Mesenchymal stem cell (in vitro differentiated cells and primary cell): Measurements from ENCODE around the gene UNC13A.

Source experiments
- DNase-seq: peaks from one replicate; pipeline ENCODE4 v3.0.0-alpha.2; 2013
- H2AFZ ChIP-seq: one replicate; pipeline ENCODE4 v1.6.1; 2013; ENCODE audit warnings: low read depth, mild to moderate bottlenecking, control low read depth, inconsistent platforms, low read length, moderate library complexity
- H2AK5ac ChIP-seq: 2 replicates; pipeline ENCODE4 v1.6.1; 2013; ENCODE audit warnings: low read length, moderate library complexity, mild to moderate bottlenecking, inconsistent platforms; ENCODE audit not compliant: severe bottlenecking
- H2BK120ac ChIP-seq: one replicate; pipeline ENCODE4 v1.6.1; 2013; ENCODE audit warnings: low read depth, mild to moderate bottlenecking, inconsistent platforms, low read length, moderate library complexity
- H2BK12ac ChIP-seq, 2 experiments: one replicate each; pipeline ENCODE4 v1.6.1; 2013; ENCODE audit warnings: inconsistent platforms in 2 of 2, low read length in 2 of 2, mild to moderate bottlenecking in 2 of 2, moderate library complexity in 2 of 2, control low read depth in 1 of 2
- H2BK15ac ChIP-seq: one replicate; pipeline ENCODE4 v1.6.1; 2013; ENCODE audit warnings: mild to moderate bottlenecking, low read depth, inconsistent platforms; ENCODE audit not compliant: poor library complexity, severe bottlenecking
- H2BK5ac ChIP-seq: 2 replicates; pipeline ENCODE4 v1.6.1; 2013; ENCODE audit warnings: low read depth, mild to moderate bottlenecking, low read length, control low read depth, inconsistent platforms; ENCODE audit not compliant: poor library complexity, severe bottlenecking
- H3K14ac ChIP-seq, 2 experiments: one replicate each; pipeline ENCODE4 v1.6.1; 2013; ENCODE audit warnings: inconsistent platforms in 2 of 2, low read length in 2 of 2, control low read depth in 1 of 2, mild to moderate bottlenecking in 1 of 2, moderate library complexity in 1 of 2
- H3K18ac ChIP-seq, 2 experiments: one replicate each; pipeline ENCODE4 v1.6.1; 2013; ENCODE audit warnings: inconsistent platforms in 2 of 2, low read length in 2 of 2, control low read depth in 1 of 2, low read depth in 1 of 2, mild to moderate bottlenecking in 1 of 2
- H3K23ac ChIP-seq, 2 experiments: one replicate each; pipeline ENCODE4 v1.6.1; 2013; ENCODE audit warnings: inconsistent platforms in 2 of 2, low read length in 2 of 2, mild to moderate bottlenecking in 2 of 2, moderate library complexity in 2 of 2, control low read depth in 1 of 2
- H3K27ac ChIP-seq: 2 replicates; pipeline ENCODE4 v1.5.1; 2013; ENCODE audit warnings: mild to moderate bottlenecking, moderate library complexity, low read length, control low read depth, inconsistent platforms; ENCODE audit not compliant: poor library complexity, severe bottlenecking
- H3K27me3 ChIP-seq, 2 experiments: 2 replicates each; pipeline versions ENCODE4 v1.6.1 to v1.7.0; 2013; ENCODE audit warnings: low read length in 2 of 2, mild to moderate bottlenecking in 2 of 2, moderate library complexity in 2 of 2, control low read depth in 1 of 2, inconsistent platforms in 1 of 2; ENCODE audit not compliant: control insufficient read depth in 1 of 2, insufficient read depth in 1 of 2
- H3K36me3 ChIP-seq, 2 experiments: 2 replicates each; pipeline versions ENCODE4 v1.6.1 to v1.7.0; 2013; ENCODE audit warnings: low read length in 2 of 2, control low read depth in 1 of 2, inconsistent platforms in 1 of 2, low read depth in 1 of 2, mild to moderate bottlenecking in 1 of 2; ENCODE audit not compliant: insufficient read depth in 2 of 2, control insufficient read depth in 1 of 2
- H3K4ac ChIP-seq, 2 experiments: one replicate each; pipeline ENCODE4 v1.6.1; 2013; ENCODE audit warnings: inconsistent platforms in 2 of 2, low read length in 2 of 2, mild to moderate bottlenecking in 2 of 2, moderate library complexity in 2 of 2, control low read depth in 1 of 2, low read depth in 1 of 2
- H3K4me1 ChIP-seq: 2 replicates; pipeline ENCODE4 v1.6.1; 2013; ENCODE audit warnings: low read depth, low read length, control low read depth; ENCODE audit not compliant: control insufficient read depth, insufficient read depth
- H3K4me2 ChIP-seq: 2 replicates; pipeline ENCODE4 v1.6.1; 2013; ENCODE audit warnings: low read length, mild to moderate bottlenecking, inconsistent platforms; ENCODE audit not compliant: poor library complexity, severe bottlenecking
- H3K4me3 ChIP-seq, 2 experiments: 2 replicates each; pipeline versions ENCODE4 v1.5.1 to v1.7.0; 2013; ENCODE audit warnings: low read length in 2 of 2, mild to moderate bottlenecking in 2 of 2, control low read depth in 1 of 2, low read depth in 1 of 2; ENCODE audit not compliant: insufficient read depth in 1 of 2
- H3K79me1 ChIP-seq: replicated peaks from 2 replicates; pipeline ENCODE4 v1.6.1; 2013; ENCODE audit warnings: mild to moderate bottlenecking, control low read depth, low read length, inconsistent platforms; ENCODE audit not compliant: poor library complexity, severe bottlenecking
- H3K9ac ChIP-seq: 2 replicates; pipeline ENCODE4 v1.7.0; 2013; ENCODE audit warnings: mild to moderate bottlenecking, low read length, moderate library complexity
- H3K9me3 ChIP-seq: 2 replicates; pipeline ENCODE4 v1.7.0; 2013; ENCODE audit warnings: mild to moderate bottlenecking, low read length; ENCODE audit not compliant: control insufficient read depth
- H4K8ac ChIP-seq: one replicate; pipeline ENCODE4 v1.6.1; 2013; ENCODE audit warnings: inconsistent platforms, mild to moderate bottlenecking, low read length, moderate library complexity
- H4K91ac ChIP-seq: one replicate; pipeline ENCODE4 v1.6.1; 2013; ENCODE audit warnings: mild to moderate bottlenecking, low read length, inconsistent platforms
- WGBS: methylation state at CpG from one replicate; pipeline ENCODE4 v1.1.7; 2013; ENCODE audit warnings: mixed read lengths; 5-methylcytosine and 5-hydroxymethylcytosine counted together

Gene UNC13A

DNA sequence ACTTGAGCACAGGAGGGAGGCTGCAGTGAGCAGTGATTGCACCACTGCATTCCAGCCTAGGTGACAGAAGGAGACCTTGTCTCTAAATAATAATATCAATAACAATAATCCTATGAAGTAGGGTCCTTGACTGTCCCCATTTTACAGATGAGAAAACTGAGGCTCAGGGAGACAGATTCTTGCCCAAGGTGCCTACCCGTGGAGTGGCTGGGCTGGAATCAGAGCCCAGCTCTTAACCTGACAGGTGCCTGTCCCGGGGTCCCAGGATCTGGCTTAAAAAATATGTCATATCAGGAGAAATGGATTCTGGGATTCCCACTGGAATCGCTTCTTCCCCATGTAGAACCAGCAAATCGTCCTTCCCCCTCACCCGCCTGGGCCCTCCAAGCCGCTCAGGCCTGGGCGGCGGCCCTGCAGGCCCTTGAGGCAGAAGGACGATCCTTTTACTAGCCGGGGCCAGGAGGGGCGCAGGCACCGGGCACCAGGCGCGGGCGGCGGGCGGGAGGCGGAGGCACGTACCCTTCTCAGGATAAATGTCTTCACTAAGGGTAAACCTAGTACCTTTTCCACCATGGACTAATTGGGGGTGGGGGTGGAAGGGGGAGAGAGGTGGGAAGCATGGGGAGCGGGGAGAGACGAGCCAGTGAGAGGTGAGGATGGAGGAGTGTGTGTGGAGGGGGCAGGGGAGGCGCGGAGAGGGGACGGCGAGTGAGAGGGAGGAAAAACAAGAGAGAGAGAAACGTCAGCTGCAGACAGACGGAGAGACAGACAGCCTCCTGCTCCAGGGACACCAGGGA is 72.1 kb downstream of the UNC13A start:
- no peaks in the 10 kb centered on the region for H3K36me3 ChIP-seq
- DNase-seq: no peak
- peaks cover 28 to 57% of the 10 kb centered on the region in 2 experiments for H3K27me3 ChIP-seq
- peaks cover 2% of the 10 kb centered on the region for H3K4me1 ChIP-seq
- 31% methylated on average over 16 of the region's 27 CpGs for WGBS
- no peaks in the 10 kb centered on the region for H3K9me3 ChIP-seq
- H2AFZ ChIP-seq: peak overlapping the region; percentile 46
- no peak overlapping the region for H3K14ac ChIP-seq
- peak overlapping the region; percentile 31 for H4K8ac ChIP-seq
- H2BK15ac ChIP-seq: no peak overlapping the region
- H3K4ac ChIP-seq: no peak overlapping the region
- H2AK5ac ChIP-seq: no peak overlapping the region
- no peaks in the 10 kb centered on the region for H3K79me1 ChIP-seq
- H2BK120ac ChIP-seq: no peak overlapping the region
- H3K23ac ChIP-seq: no peak overlapping the region
- H3K4me2 ChIP-seq: no peak overlapping the region
- no peak overlapping the region for H3K18ac ChIP-seq
- no peak overlapping the region for H3K4me3 ChIP-seq
- H2BK5ac ChIP-seq: no peak overlapping the region
- no peak overlapping the region for H4K91ac ChIP-seq
- peak overlapping the region; percentile 15 for H3K9ac ChIP-seq
- H2BK12ac ChIP-seq: no peak overlapping the region
- no peak overlapping the region for H3K27ac ChIP-seq

DNA sequence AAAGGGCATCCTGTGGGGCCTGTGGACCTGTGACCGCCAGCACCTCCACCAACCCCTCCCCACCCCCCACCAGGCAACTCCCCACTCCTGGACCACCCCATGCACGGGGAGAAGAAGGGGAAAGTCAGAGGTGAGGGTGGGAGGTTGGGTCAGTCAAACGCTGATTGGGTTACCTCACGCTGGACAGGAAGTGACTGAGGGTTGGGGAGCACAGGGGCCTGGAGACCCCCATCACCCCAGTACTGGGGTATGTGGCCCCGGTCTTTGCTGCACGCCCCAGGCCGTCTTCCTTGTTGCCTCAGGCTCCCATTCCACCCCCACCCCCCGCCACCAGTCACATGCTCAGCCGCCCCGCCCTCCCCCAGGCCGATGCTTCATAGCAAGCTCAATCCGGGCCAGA is 73.7 kb downstream of the UNC13A start:
- H3K4ac ChIP-seq: no peak overlapping the region
- no peak overlapping the region for H3K27ac ChIP-seq
- H3K18ac ChIP-seq: no peak overlapping the region
- DNase-seq: no peak
- H3K9ac ChIP-seq: no peak overlapping the region
- WGBS: 84% methylated on average over 6 of the region's 12 CpGs
- no peak overlapping the region for H2BK5ac ChIP-seq
- H2BK120ac ChIP-seq: no peak overlapping the region
- H3K14ac ChIP-seq: no peak overlapping the region
- H3K23ac ChIP-seq: no peak overlapping the region
- H2AK5ac ChIP-seq: no peak overlapping the region
- no peak overlapping the region for H2BK12ac ChIP-seq
- no peak overlapping the region for H2BK15ac ChIP-seq
- no peak overlapping the region for H4K91ac ChIP-seq
- H3K4me2 ChIP-seq: no peak overlapping the region
- H3K36me3 ChIP-seq: no peaks in the 10 kb centered on the region
- H4K8ac ChIP-seq: no peak overlapping the region
- H3K9me3 ChIP-seq: no peaks in the 10 kb centered on the region
- H3K4me3 ChIP-seq: no peak overlapping the region
- no peak overlapping the region for H2AFZ ChIP-seq
- H3K79me1 ChIP-seq: no peaks in the 10 kb centered on the region
- H3K27me3 ChIP-seq: peaks cover 25 to 52% of the 10 kb centered on the region in 2 experiments
- peaks cover 2% of the 10 kb centered on the region for H3K4me1 ChIP-seq

DNA sequence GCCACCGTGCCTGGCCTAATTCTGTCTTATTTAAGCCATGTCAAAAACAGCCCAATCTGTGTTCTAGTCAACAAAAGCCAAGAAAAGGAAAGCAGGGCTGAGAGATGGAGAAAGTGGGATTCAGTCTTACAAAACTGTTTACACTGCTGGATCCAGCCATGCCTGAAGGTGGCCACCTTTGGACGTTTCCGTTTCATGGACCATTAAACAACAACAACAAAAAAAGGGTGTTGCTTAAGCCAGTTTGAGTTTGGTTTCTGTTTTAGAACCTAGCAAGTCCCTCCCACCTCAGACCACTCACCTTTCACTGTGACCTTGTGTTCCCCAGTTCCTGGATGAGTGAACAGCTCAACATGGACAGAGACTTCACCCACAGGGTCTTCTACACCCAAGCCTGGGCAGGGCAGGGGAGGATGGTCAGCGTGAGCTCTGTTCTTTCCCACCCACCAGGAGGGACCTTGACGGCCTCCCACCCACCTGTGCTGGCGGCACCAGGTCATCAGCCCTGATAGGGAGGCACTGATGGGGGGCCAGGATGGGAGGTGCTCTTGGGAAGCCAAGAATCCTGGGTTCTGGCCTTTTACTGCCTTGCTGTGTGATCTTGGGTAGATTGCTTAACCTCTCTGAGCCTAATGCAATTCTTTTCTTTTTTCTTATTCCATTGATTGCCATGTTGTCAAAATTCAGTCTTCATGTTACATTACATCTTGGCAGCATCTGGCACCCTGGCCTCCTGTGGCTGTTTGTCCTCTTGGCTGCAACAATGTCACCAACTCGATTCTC is 76.5 kb downstream of the UNC13A start:
- Histone ChIP-seq H3K4me1 (peaks cover 2% of the 10 kb centered on the region), H3K27ac (no peak overlapping the region)
- 81% methylated on average over 5 of the region's 7 CpGs for WGBS

DNA sequence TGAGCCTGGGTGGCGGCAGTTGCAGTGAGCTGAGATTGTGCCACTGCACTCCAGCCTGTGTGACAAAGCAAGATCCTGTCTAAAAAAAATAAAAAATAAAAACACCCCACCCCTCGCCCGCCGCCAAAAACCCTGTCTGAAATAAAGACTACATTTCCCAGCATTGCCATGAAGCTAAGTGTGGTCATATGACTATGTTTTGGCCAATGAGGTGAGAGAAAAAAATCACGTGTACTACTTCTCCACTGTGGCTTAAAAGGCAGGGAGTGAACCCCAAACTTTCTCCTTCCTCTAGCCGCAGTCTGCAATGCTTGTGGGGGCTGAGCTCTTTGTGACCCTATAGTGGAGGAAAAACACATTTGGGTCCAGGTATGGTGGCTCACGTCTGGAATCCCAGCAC is 77.8 kb downstream of the UNC13A start:
- no peak overlapping the region for H3K27ac ChIP-seq
- no peak overlapping the region for H2BK120ac ChIP-seq
- peaks cover 11% of the 10 kb centered on the region for H3K4me1 ChIP-seq
- H3K27me3 ChIP-seq: peaks cover 0 to 22% of the 10 kb centered on the region in 2 experiments
- H2BK12ac ChIP-seq: no peak overlapping the region
- H3K9ac ChIP-seq: no peak overlapping the region
- no peak overlapping the region for H2AFZ ChIP-seq
- H3K36me3 ChIP-seq: no peaks in the 10 kb centered on the region
- H3K14ac ChIP-seq: no peak overlapping the region
- no peak for DNase-seq
- no peak overlapping the region for H2BK5ac ChIP-seq
- no peak overlapping the region for H3K18ac ChIP-seq
- no peaks in the 10 kb centered on the region for H3K9me3 ChIP-seq
- no peak overlapping the region for H2BK15ac ChIP-seq
- no peak overlapping the region for H3K23ac ChIP-seq
- H4K91ac ChIP-seq: no peak overlapping the region
- no peak overlapping the region for H3K4me3 ChIP-seq
- no peak overlapping the region for H3K4ac ChIP-seq
- H3K4me2 ChIP-seq: no peak overlapping the region
- H3K79me1 ChIP-seq: no peaks in the 10 kb centered on the region
- 88% methylated on average over 4 of the region's 7 CpGs for WGBS
- H2AK5ac ChIP-seq: no peak overlapping the region
- no peak overlapping the region for H4K8ac ChIP-seq

More for the DNA sequence above, 76.5 kb downstream of the UNC13A start:
- no peak overlapping the region for H2BK120ac ChIP-seq
- no peaks in the 10 kb centered on the region for H3K9me3 ChIP-seq
- no peak overlapping the region for H4K8ac ChIP-seq
- H2BK5ac ChIP-seq: no peak overlapping the region
- no peak overlapping the region for H2BK15ac ChIP-seq
- no peak overlapping the region for H4K91ac ChIP-seq
- no peaks in the 10 kb centered on the region for H3K36me3 ChIP-seq
- H3K9ac ChIP-seq: no peak overlapping the region
- H3K4ac ChIP-seq: no peak overlapping the region
- H2AFZ ChIP-seq: no peak overlapping the region
- peaks cover 10 to 29% of the 10 kb centered on the region in 2 experiments for H3K27me3 ChIP-seq
- H3K4me2 ChIP-seq: no peak overlapping the region
- H3K18ac ChIP-seq: no peak overlapping the region
- H2AK5ac ChIP-seq: no peak overlapping the region
- no peak for DNase-seq
- no peaks in the 10 kb centered on the region for H3K79me1 ChIP-seq
- H3K4me3 ChIP-seq: no peak overlapping the region
- H2BK12ac ChIP-seq: no peak overlapping the region
- no peak overlapping the region for H3K14ac ChIP-seq
- H3K23ac ChIP-seq: no peak overlapping the region
